Esophagus muscularis mucosa (tissue), 3 donors: Measurements from ENCODE around the gene HDAC4.

Experiments used
- CTCF ChIP-seq, 3 experiments: fragments of 200-600 bp in 2 of 3; fragments of 450-650 bp in 1 of 3; sonication (generic) in 2 of 3; IDR thresholded peaks; one replicate each; pipeline ENCODE4 v1.5.1; 2017 to 2019; ENCODE audit warnings: antibody characterized with exemption in 3 of 3, mild to moderate bottlenecking in 2 of 3, moderate library complexity in 1 of 3
- POLR2AphosphoS5 ChIP-seq, 2 donors: sonication (generic); formaldehyde crosslinking; IDR thresholded peaks; one replicate each; pipeline ENCODE4 v1.6.1; 2017; ENCODE audit warnings: antibody characterized with exemption in 2 of 2

GRCh38 chr2:239064891-239065290 lies 335.9 kb downstream of the HDAC4 start:
- TF ChIP-seq POLR2AphosphoS5 (IDR thresholded peaks at IDR 0.05) (no peak), CTCF (IDR thresholded peaks at IDR 0.05) (no peak)
